HG03457 (cell line): ENCODE data around the gene ELL3.
"Not testable (repeated sequence)": the region's sequence is repeated elsewhere in the genome, so short reads cannot be mapped to it uniquely, and the experiment has no call there.

Experiments
- ATAC-seq: cut with Tn5 transposase; IDR thresholded peaks from one replicate; pipeline ENCODE4 v1.9.1; 2021; ENCODE audit warnings: moderate number of reproducible peaks; ENCODE audit not compliant: unreplicated experiment

The ELL3 gene

DNA sequence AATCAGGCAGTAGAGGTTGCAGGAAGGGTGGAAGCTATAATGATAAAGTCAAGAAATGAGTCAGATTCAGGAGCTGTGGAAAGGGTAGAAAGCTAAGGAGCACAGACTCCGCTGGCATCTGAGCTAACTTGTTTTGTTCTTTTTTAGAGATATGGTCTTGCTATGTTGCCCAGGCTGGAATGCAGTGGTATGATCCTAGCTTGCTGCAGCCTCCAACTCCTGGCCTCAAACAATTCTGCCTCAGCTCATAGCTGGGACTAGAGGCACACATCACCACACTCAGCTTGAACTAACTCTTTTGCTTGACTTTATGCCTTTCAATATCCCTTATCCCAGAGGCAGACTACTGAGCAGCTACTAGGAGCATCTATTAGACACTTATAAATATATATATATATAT is 50.5 kb downstream of the ELL3 start:
- ATAC-seq, result not testable (repeated sequence)

- ATAC-seq, result no peak
Measured at GRCh38 chr15:43723151-43723550, 53.6 kb downstream of the ELL3 start.
